ENCODE results near the gene SPATA3. TPM values are rescaled to one million over a fixed set of nuclear protein-coding genes. Genes with fewer than 3 reads are reported as not detected.

SPATA3 gene
- total RNA-seq, 1 donor from 2014 or later = not detected

DNA sequence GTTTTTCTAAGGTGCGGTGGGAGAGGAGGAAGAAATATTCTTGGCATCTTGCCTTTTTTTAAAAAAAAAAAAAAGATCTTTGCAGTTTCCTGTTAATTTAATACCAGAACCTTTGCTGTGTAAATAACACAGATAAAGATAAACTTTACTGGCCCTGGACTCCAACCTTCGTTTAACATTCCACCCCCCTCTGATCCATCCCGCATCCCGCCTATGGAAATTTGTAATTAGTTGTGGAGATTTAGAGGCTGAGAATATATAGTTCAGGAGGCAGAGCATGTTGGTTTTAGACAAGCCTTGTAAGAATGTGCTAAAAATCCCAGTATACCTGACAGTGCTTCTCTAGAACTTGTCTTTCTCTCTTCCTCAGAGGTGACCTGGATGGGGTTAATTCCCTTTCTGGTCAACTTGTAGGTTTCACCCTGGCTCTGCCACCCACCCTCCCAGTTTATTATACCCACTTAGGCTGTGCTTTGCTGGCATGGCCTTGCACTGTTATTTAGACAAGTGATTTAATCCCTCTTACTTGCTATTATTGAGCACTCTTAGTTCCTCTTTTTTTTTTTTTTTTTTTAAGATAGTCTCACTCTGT lies 38.5 kb downstream of the SPATA3 start:
- intact Hi-C loops (cut with micrococcal nuclease) = no loop called here
- Mint-ChIP-seq H3K4me3 (no peak overlapping the region), H3K9me3 (no peaks in the 10 kb centered on the region), H3K27ac (no peak overlapping the region), H3K36me3 (ENCODE audit: low read depth) (no peaks in the 10 kb centered on the region), H3K27me3 (peaks cover 60% of the 10 kb centered on the region), H3K4me1 (peaks cover 4% of the 10 kb centered on the region)
- no peak for DNase-seq

DNA sequence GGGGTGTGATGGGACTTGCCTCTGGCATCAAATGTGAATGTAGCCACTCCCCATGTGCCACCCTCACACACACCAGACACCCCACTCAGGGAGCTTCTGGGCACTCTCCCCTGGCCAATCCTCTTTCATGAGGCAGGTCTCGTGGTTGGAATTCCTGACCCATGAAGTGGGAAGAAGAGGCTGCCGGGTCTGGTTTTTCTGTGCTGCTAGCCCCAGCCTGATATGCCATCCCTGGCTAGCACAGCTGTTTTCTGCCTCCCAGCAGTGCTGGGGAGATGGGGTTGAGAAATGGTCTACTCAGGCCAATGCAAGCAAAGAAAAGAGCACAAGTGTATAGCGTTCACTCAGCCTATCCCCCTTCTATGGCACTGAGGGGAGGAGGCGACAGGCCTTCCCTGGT lies 40.2 kb downstream of the SPATA3 start:
- intact Hi-C loops (cut with micrococcal nuclease) = no loop called here
- Mint-ChIP-seq H3K9me3 (no peaks in the 10 kb centered on the region), H3K27ac (no peak overlapping the region), H3K4me3 (no peak overlapping the region), H3K4me1 (peaks cover 4% of the 10 kb centered on the region), H3K36me3 (ENCODE audit: low read depth) (no peaks in the 10 kb centered on the region), H3K27me3 (peaks cover 72% of the 10 kb centered on the region)
- no peak for DNase-seq

DNA sequence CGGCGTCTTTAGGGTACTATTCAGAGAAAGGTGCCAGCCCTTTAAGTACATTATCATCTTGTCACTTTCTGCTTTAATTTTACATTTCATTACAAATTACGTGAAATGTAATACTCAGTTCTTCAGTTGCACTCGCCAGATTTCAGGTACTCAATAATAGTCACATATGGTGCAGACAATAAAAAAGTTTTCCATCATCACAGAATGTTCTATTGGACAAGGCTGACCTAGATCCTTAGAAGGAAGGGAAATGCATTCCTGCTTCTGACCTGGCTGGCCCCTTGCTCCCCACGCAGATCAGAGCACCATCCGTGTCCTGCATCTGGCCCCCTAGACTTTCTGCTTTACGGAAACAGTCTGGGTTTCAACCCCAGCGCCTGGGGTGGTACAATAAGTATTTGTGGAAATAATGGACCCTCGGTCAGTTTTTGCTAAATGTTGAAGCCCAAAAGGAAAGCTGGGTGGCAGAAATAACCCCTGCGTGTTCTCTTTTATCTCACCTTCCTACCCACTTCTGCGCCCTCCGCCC lies 40.7 kb downstream of the SPATA3 start:
- intact Hi-C loops (cut with micrococcal nuclease) = no loop called here
- Mint-ChIP-seq H3K27me3 (peaks cover 75% of the 10 kb centered on the region), H3K4me3 (no peak overlapping the region), H3K27ac (no peak overlapping the region), H3K9me3 (no peaks in the 10 kb centered on the region), H3K4me1 (peaks cover 4% of the 10 kb centered on the region), H3K36me3 (ENCODE audit: low read depth) (no peaks in the 10 kb centered on the region)
- DNase-seq = no peak

DNA sequence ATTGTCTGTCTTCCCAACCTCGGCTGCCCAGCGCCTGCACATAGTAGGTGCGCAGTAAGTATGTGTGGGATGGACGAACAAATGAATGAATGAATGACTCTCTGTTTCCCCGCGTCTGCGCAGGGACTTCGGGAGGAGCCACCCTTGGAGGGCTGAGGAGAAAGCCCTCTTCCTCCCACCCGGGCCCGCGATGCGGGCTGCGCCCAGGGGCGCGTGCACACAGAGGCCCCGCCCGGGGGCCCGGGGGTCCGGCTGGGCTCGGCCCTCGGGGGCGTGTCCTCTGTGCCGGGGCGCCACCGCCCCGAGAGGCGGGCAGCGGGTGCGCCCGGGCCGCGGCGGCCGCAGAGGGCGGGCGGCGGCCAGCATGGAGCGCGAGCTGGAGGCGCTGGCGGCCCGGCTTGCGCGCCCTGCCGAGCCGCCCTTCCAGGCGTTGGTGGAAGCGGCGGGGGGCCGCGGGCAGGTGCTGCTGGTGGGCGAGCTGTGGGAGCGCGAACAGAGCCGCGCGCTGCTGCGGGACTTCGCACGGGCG lies 41.3 kb downstream of the SPATA3 start, which contains the start of gene C2orf72:
Gene C2orf72, plus strand, starts transcription at position 322 of the 529 bp plus-strand sequence. Its CDS starts 43 bp downstream, at position 365.
- intact Hi-C loops (cut with micrococcal nuclease) = no loop called here
- no peak for DNase-seq
- Mint-ChIP-seq H3K4me1 (peaks cover 4% of the 10 kb centered on the region), H3K36me3 (ENCODE audit: low read depth) (no peaks in the 10 kb centered on the region), H3K27ac (no peak within 1 kb of the TSS), H3K27me3 (peaks cover 75% of the 10 kb centered on the region), H3K9me3 (no peaks in the 10 kb centered on the region), H3K4me3 (peak within 1 kb of the TSS; percentile 64)

DNA sequence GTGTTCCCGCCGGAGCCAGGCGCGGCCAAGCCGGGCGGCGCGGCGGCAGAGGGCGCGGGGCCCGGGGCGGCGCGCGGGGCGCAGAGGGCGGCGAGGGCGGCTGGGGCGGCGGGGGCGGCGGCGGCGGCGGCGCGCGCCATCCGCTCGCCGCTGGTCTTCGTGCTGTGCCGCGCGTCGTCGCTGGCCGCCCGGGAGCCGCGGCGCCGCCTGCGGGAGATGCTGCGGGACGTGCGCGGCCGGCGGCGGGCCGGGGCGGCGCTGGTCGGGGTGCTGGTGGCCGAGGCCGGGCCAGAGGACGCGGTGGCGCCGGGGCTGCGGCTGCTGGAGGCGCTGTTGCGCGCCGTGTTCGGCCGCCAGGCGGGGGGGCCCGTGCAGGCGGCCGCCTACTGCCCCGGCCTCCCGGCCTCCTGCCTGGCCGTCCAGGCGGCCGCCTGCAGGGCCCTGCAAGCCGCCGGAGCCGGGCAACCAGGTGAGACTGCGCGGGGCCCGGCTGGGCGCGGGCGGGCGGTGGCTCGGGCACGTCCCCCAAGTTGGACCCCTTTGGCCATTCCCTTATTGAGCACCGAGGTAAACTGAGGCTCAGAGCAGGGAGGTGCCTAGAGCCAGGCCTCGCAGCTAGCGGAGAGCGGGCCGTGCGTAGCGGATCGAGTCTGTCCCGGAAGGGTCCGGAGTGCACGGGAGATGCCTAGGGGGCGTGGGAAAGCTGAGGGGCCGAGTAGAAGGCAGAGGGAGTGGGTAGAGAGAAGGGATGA lies 42.0 kb downstream of the SPATA3 start:
- Mint-ChIP-seq H3K27me3 (peaks cover 70% of the 10 kb centered on the region), H3K9me3 (no peaks in the 10 kb centered on the region), H3K27ac (no peak overlapping the region), H3K4me1 (peaks cover 4% of the 10 kb centered on the region), H3K4me3 (peak overlapping the region; percentile 64), H3K36me3 (ENCODE audit: low read depth) (no peaks in the 10 kb centered on the region)
- no peak for DNase-seq
- intact Hi-C loops (cut with micrococcal nuclease) = no loop called here

DNA sequence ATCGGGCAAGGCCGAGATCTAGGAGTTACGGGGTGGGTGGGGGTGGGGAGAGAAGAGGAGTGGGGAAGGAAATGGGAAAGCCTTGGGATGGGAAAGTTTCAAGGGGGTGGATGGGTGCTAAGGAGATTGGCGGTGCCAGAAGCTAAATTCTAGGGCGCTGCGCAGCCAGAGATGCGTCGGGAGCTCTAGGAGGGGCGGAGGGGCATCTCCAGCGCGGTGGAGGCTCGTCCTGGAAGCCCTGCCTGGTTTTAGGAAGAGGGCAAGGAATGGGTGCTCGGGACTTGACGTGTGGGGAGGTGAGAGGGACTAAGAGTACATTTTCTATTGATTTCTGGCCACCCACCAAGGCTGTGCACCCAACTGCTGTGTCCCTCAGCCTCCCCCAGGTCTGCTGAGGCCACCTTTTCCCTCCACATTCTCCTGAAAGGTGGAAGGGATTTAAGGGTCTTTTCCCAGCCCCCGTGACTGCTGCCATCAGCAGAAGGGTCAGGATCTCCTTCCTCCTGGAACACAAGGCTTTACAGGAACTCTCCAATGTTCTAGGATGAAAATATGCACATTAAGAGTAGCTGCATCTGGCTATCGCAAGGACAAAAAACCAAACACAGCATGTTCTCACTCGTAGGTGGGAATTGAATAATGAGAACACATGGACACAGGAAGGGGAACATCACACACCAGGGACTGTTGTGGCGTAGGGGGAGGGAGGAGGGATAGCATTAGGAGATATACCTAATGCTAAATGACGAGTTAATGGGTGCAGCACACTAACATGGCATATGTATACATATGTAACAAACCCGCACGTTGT lies 42.8 kb downstream of the SPATA3 start:
- no peaks in the 10 kb centered on the region for H3K9me3 Mint-ChIP-seq
- intact Hi-C loops (cut with micrococcal nuclease) = no loop called here
- H3K4me1 Mint-ChIP-seq = peaks cover 4% of the 10 kb centered on the region
- no peak for DNase-seq
- H3K36me3 Mint-ChIP-seq (ENCODE audit: low read depth) = no peaks in the 10 kb centered on the region
- H3K4me3 Mint-ChIP-seq = peak overlapping the region; percentile 64
- H3K27ac Mint-ChIP-seq = no peak overlapping the region
- peaks cover 68% of the 10 kb centered on the region for H3K27me3 Mint-ChIP-seq

DNA sequence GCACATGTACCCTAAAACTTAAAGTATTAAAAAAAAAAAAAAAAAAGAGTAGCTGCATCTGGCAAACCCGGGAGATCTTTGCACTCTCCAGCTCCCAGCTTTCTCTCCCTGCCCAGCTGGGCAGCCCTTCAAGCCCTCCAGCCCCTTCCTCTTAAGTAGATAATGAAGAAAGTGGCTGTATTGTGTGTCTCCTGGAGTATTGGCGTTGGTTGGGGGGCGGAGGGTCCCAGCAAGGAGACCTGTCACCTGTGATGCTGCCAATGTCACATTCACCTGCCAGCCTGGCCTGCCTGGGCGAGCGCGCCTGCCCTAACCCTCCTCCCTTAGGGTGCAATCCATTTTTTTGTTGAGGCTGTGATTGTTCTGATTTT lies 43.4 kb downstream of the SPATA3 start:
- peaks cover 4% of the 10 kb centered on the region for H3K4me1 Mint-ChIP-seq
- no peaks in the 10 kb centered on the region for H3K36me3 Mint-ChIP-seq (ENCODE audit: low read depth)
- intact Hi-C loops (cut with micrococcal nuclease) = no loop called here

DNA sequence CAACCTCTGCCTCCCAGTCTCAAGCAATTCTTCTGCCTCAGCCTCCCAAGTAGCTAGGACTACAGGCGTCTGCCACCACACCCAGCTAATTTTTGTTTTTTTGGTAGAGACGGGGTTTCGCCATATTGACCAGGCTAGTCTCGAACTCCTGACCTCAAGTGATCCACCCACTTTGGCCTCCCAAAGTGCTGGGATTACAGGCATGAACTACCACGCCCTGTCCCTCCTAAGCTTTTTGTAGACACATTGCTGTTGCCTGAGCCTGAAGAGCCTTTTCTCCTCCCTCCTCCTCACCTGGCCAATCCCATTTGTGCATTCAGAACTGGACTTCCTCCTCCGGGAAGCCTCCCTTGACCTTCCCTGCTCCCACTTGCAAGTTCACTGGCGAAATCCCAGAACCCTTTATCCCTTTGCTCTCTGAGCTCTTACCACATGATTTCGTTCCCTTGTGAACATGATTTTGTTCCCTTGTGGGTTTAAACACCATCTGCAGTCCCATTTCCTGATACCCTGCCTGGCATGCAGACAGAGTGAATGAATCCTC lies 44.0 kb downstream of the SPATA3 start:
- no peak for DNase-seq
- H3K27ac Mint-ChIP-seq = no peak overlapping the region
- H3K4me1 Mint-ChIP-seq = peaks cover 4% of the 10 kb centered on the region
- H3K27me3 Mint-ChIP-seq = peaks cover 61% of the 10 kb centered on the region
- H3K36me3 Mint-ChIP-seq (ENCODE audit: low read depth) = no peaks in the 10 kb centered on the region
- intact Hi-C loops (cut with micrococcal nuclease) = no loop called here
- no peaks in the 10 kb centered on the region for H3K9me3 Mint-ChIP-seq
- H3K4me3 Mint-ChIP-seq = no peak overlapping the region

More for the DNA sequence above, 43.4 kb downstream of the SPATA3 start:
- DNase-seq = no peak
- Mint-ChIP-seq H3K27me3 (peaks cover 66% of the 10 kb centered on the region), H3K27ac (no peak overlapping the region), H3K9me3 (no peaks in the 10 kb centered on the region), H3K4me3 (no peak overlapping the region)

DNA sequence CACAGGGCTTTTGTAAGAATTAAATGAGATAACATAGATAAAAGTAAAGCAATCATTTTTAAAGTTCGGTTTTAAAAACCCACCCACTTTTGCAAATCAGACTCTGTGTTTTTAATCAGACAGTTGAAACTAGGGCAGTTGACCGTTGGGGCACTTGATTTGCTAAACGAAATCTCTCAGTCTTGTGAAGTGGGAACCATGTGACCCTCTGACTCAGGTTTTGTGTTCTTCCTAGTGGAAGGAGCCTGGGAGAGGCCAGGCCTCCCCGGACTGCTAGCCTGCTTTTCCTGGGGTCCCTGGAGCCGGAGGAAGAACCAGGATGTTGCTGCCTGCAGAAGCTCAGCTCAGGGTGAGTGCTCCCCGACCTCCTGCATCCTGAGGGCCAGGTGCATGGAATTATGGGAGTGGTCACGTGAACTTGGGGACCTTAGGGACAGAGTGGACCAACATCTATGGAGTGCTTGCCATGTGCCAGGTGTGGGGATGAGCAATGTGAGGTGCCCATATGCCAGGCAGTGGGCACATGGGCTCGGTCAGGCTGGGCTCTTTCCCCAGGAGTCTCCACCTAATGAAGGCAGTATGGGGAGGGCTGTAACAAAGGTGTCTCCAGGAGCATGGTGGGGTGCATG lies 45.3 kb downstream of the SPATA3 start:
- H3K27me3 Mint-ChIP-seq = peaks cover 53% of the 10 kb centered on the region

DNA sequence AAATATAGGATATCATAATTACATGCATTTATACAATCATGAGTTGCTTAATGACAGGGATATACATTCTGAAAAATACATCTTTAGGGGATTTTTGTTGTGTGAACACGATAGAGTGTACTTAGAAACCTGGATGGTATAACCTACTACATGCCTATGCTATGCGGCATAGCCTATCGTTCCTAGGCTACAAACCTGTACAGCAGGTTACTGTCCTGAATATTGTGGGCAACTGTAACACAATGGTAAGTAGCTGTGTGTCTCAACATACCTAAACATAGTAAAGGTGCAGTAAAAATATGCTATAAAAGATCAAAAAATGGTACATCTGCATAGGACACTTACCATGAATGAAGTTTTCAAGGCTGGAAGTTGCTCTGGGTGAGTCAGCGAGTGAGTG lies 47.9 kb downstream of the SPATA3 start:
- Mint-ChIP-seq H3K9me3 (no peaks in the 10 kb centered on the region), H3K4me3 (no peak overlapping the region), H3K4me1 (no peaks in the 10 kb centered on the region), H3K36me3 (ENCODE audit: low read depth) (no peaks in the 10 kb centered on the region), H3K27ac (no peak overlapping the region), H3K27me3 (peaks cover 37% of the 10 kb centered on the region)
- intact Hi-C loops (cut with micrococcal nuclease) = no loop called here
- no peak for DNase-seq

More for the DNA sequence above, 45.3 kb downstream of the SPATA3 start:
- intact Hi-C loops (cut with micrococcal nuclease) = no loop called here
- Mint-ChIP-seq H3K27ac (no peak overlapping the region), H3K4me3 (no peak overlapping the region), H3K9me3 (no peaks in the 10 kb centered on the region), H3K4me1 (peaks cover 4% of the 10 kb centered on the region), H3K36me3 (ENCODE audit: low read depth) (no peaks in the 10 kb centered on the region)
- DNase-seq = no peak

DNA sequence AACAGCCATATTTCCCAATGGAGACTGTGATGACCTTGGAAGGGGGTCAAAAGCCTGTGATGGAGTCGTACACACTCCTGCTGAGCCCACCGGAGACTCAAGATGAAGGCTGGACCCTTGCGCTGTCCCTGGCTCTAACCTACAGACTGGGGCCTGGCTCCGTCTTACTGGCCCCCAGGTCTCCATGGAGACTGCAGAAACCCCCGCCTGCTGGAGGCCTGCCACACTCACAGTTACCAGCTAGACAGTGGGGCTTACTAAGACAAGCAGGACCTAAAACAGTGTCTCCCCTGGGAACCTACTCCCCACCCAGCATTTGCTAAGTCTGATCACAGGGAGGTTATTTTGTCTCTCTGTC lies 51.0 kb downstream of the SPATA3 start:
- intact Hi-C loops (cut with micrococcal nuclease) = no loop called here
- no peak overlapping the region for H3K4me3 Mint-ChIP-seq
- no peak for DNase-seq
- H3K36me3 Mint-ChIP-seq (ENCODE audit: low read depth) = no peaks in the 10 kb centered on the region
- no peak overlapping the region for H3K27ac Mint-ChIP-seq
- H3K4me1 Mint-ChIP-seq = no peaks in the 10 kb centered on the region
- H3K9me3 Mint-ChIP-seq = no peaks in the 10 kb centered on the region
- H3K27me3 Mint-ChIP-seq = peaks cover 25% of the 10 kb centered on the region

DNA sequence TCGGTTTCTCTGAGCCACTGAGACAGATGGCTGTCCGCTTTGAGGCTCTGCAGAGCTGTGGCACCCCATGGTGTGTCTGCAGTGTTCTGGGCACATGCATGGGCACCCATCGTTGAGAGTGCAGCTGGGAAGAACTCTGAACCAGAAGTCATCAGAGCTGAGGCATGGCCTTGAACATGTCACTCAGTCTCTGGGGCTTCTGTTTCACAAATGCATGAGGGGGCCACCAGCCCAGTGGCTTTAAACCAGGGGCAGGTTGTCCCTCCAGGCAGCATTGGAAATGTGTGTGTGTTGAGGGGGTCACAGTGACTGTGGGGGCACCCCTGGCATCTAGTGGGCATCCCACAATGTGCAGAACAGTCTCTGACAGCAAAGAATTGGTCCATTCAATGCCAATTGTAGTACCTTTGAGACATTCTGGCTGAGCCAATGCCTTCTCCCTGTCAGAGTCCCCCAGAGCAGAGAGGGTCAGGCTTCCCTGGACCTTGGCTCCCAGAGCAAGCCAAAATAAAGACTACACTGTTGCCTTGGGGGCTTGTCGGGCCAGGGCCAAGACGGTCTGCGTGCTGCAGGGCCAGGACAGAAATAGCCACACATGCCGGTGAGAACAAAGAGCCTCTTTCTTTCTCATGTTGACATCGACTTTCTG lies 51.5 kb downstream of the SPATA3 start:
- peaks cover 2% of the 10 kb centered on the region for H3K4me1 Mint-ChIP-seq
- DNase-seq = no peak
- H3K4me3 Mint-ChIP-seq = no peak overlapping the region
- H3K9me3 Mint-ChIP-seq = no peaks in the 10 kb centered on the region
- no peaks in the 10 kb centered on the region for H3K36me3 Mint-ChIP-seq (ENCODE audit: low read depth)
- intact Hi-C loops (cut with micrococcal nuclease) = no loop called here
- H3K27ac Mint-ChIP-seq = no peak overlapping the region
- peaks cover 25% of the 10 kb centered on the region for H3K27me3 Mint-ChIP-seq
